ENCODE results near the gene KASH5.

The KASH5 gene

GRCh38 chr19:49431330-49431749, 43.3 kb downstream of the KASH5 start:
- peaks cover 9% of the 10 kb centered on the region for H3K4me1 ChIP-seq (ENCODE audit: control insufficient read depth, insufficient read depth, low read length)
- H3K27me3 ChIP-seq (ENCODE audit: control insufficient read depth in 1 of 2, insufficient read depth in 2 of 2, low read length in 2 of 2), result peaks cover 82% of the 10 kb centered on the region in 2 donors
- H3K27ac ChIP-seq (ENCODE audit: low read length), result no peak overlapping the region
- no peaks in the 10 kb centered on the region for H3K36me3 ChIP-seq (ENCODE audit: control insufficient read depth in 2 of 2, insufficient read depth in 2 of 2, low read length in 2 of 2)
- H3K9me3 ChIP-seq (ENCODE audit: control insufficient read depth in 2 of 2, low read length in 2 of 2), result no peaks in the 10 kb centered on the region
- no peak overlapping the region for H3K9ac ChIP-seq (ENCODE audit: low read length in 2 of 2)
- no peak overlapping the region for H3K4me3 ChIP-seq (ENCODE audit: low read length in 2 of 2)

GRCh38 chr19:49432141-49433073, 44.4 kb downstream of the KASH5 start:
- Histone ChIP-seq H3K27ac (ENCODE audit: low read length) (no peak overlapping the region), H3K9me3 (ENCODE audit: control insufficient read depth in 2 of 2, low read length in 2 of 2) (no peaks in the 10 kb centered on the region)

GRCh38 chr19:49433240-49433901, 45.3 kb downstream of the KASH5 start:
- Histone ChIP-seq H3K27me3 (ENCODE audit: control insufficient read depth in 1 of 2, insufficient read depth in 2 of 2, low read length in 2 of 2) (peaks cover 76 to 79% of the 10 kb centered on the region in 2 donors), H3K9ac (ENCODE audit: low read length in 2 of 2) (no peak overlapping the region), H3K4me1 (ENCODE audit: control insufficient read depth, insufficient read depth, low read length) (peaks cover 1% of the 10 kb centered on the region), H3K4me3 (ENCODE audit: low read length in 2 of 2) (no peak overlapping the region), H3K36me3 (ENCODE audit: control insufficient read depth in 2 of 2, insufficient read depth in 2 of 2, low read length in 2 of 2) (no peaks in the 10 kb centered on the region), H3K9me3 (ENCODE audit: control insufficient read depth in 2 of 2, low read length in 2 of 2) (no peaks in the 10 kb centered on the region), H3K27ac (ENCODE audit: low read length) (no peak overlapping the region)

More at GRCh38 chr19:49432141-49433073, 44.4 kb downstream of the KASH5 start:
- Histone ChIP-seq H3K4me3 (ENCODE audit: low read length in 2 of 2) (no peak overlapping the region), H3K4me1 (ENCODE audit: control insufficient read depth, insufficient read depth, low read length) (peaks cover 9% of the 10 kb centered on the region), H3K9ac (ENCODE audit: low read length in 2 of 2) (no peak overlapping the region), H3K27me3 (ENCODE audit: control insufficient read depth in 1 of 2, insufficient read depth in 2 of 2, low read length in 2 of 2) (peaks cover 75 to 81% of the 10 kb centered on the region in 2 donors), H3K36me3 (ENCODE audit: control insufficient read depth in 2 of 2, insufficient read depth in 2 of 2, low read length in 2 of 2) (no peaks in the 10 kb centered on the region)

- Histone ChIP-seq H3K27ac (ENCODE audit: low read length) (no peak overlapping the region), H3K4me3 (ENCODE audit: low read length in 2 of 2) (no peak overlapping the region), H3K36me3 (ENCODE audit: control insufficient read depth in 2 of 2, insufficient read depth in 2 of 2, low read length in 2 of 2) (no peaks in the 10 kb centered on the region), H3K4me1 (ENCODE audit: control insufficient read depth, insufficient read depth, low read length) (no peaks in the 10 kb centered on the region), H3K9me3 (ENCODE audit: control insufficient read depth in 2 of 2, low read length in 2 of 2) (no peaks in the 10 kb centered on the region), H3K27me3 (ENCODE audit: control insufficient read depth in 1 of 2, insufficient read depth in 2 of 2, low read length in 2 of 2) (peaks cover 80 to 81% of the 10 kb centered on the region in 2 donors), H3K9ac (ENCODE audit: low read length in 2 of 2) (no peak overlapping the region)
Measured at GRCh38 chr19:49434907-49435583, 47.0 kb downstream of the KASH5 start.

GRCh38 chr19:49435670-49436069, 47.6 kb downstream of the KASH5 start:
- H3K27me3 ChIP-seq (ENCODE audit: control insufficient read depth in 1 of 2, insufficient read depth in 2 of 2, low read length in 2 of 2), result peaks cover 83 to 87% of the 10 kb centered on the region in 2 donors
- peaks cover 1% of the 10 kb centered on the region for H3K4me1 ChIP-seq (ENCODE audit: control insufficient read depth, insufficient read depth, low read length)
- no peak overlapping the region for H3K9ac ChIP-seq (ENCODE audit: low read length in 2 of 2)
- H3K27ac ChIP-seq (ENCODE audit: low read length), result no peak overlapping the region
- H3K4me3 ChIP-seq (ENCODE audit: low read length in 2 of 2), result no peak overlapping the region
- no peaks in the 10 kb centered on the region for H3K9me3 ChIP-seq (ENCODE audit: control insufficient read depth in 2 of 2, low read length in 2 of 2)
- no peaks in the 10 kb centered on the region for H3K36me3 ChIP-seq (ENCODE audit: control insufficient read depth in 2 of 2, insufficient read depth in 2 of 2, low read length in 2 of 2)

GRCh38 chr19:49436381-49437017, 48.5 kb downstream of the KASH5 start:
- no peak overlapping the region for H3K27ac ChIP-seq (ENCODE audit: low read length)
- peaks cover 7% of the 10 kb centered on the region for H3K4me1 ChIP-seq (ENCODE audit: control insufficient read depth, insufficient read depth, low read length)
- no peak overlapping the region for H3K4me3 ChIP-seq (ENCODE audit: low read length in 2 of 2)
- H3K9ac ChIP-seq (ENCODE audit: low read length in 2 of 2), result no peak overlapping the region
- H3K27me3 ChIP-seq (ENCODE audit: control insufficient read depth in 1 of 2, insufficient read depth in 2 of 2, low read length in 2 of 2), result peaks cover 80 to 83% of the 10 kb centered on the region in 2 donors
- no peaks in the 10 kb centered on the region for H3K36me3 ChIP-seq (ENCODE audit: control insufficient read depth in 2 of 2, insufficient read depth in 2 of 2, low read length in 2 of 2)
- no peaks in the 10 kb centered on the region for H3K9me3 ChIP-seq (ENCODE audit: control insufficient read depth in 2 of 2, low read length in 2 of 2)

- no peak overlapping the region for H3K4me3 ChIP-seq (ENCODE audit: low read length in 2 of 2)
- H3K36me3 ChIP-seq (ENCODE audit: control insufficient read depth in 2 of 2, insufficient read depth in 2 of 2, low read length in 2 of 2), result no peaks in the 10 kb centered on the region
- no peak overlapping the region for H3K27ac ChIP-seq (ENCODE audit: low read length)
- no peaks in the 10 kb centered on the region for H3K9me3 ChIP-seq (ENCODE audit: control insufficient read depth in 2 of 2, low read length in 2 of 2)
- peaks cover 9% of the 10 kb centered on the region for H3K4me1 ChIP-seq (ENCODE audit: control insufficient read depth, insufficient read depth, low read length)
- H3K27me3 ChIP-seq (ENCODE audit: control insufficient read depth in 1 of 2, insufficient read depth in 2 of 2, low read length in 2 of 2), result peaks cover 77 to 86% of the 10 kb centered on the region in 2 donors
- H3K9ac ChIP-seq (ENCODE audit: low read length in 2 of 2), result no peak overlapping the region
Measured at GRCh38 chr19:49437231-49437630, 49.2 kb downstream of the KASH5 start.

GRCh38 chr19:49438261-49438660, 50.2 kb downstream of the KASH5 start:
- Histone ChIP-seq H3K27ac (ENCODE audit: low read length) (no peak overlapping the region), H3K27me3 (ENCODE audit: control insufficient read depth in 1 of 2, insufficient read depth in 2 of 2, low read length in 2 of 2) (peaks cover 71 to 83% of the 10 kb centered on the region in 2 donors), H3K9ac (ENCODE audit: low read length in 2 of 2) (no peak overlapping the region), H3K36me3 (ENCODE audit: control insufficient read depth in 2 of 2, insufficient read depth in 2 of 2, low read length in 2 of 2) (no peaks in the 10 kb centered on the region), H3K9me3 (ENCODE audit: control insufficient read depth in 2 of 2, low read length in 2 of 2) (no peaks in the 10 kb centered on the region), H3K4me1 (ENCODE audit: control insufficient read depth, insufficient read depth, low read length) (peaks cover 16% of the 10 kb centered on the region), H3K4me3 (ENCODE audit: low read length in 2 of 2) (no peak overlapping the region)

GRCh38 chr19:49439836-49440235, 51.8 kb downstream of the KASH5 start:
- Histone ChIP-seq H3K27me3 (ENCODE audit: control insufficient read depth in 1 of 2, insufficient read depth in 2 of 2, low read length in 2 of 2) (peaks cover 59 to 67% of the 10 kb centered on the region in 2 donors), H3K36me3 (ENCODE audit: control insufficient read depth in 2 of 2, insufficient read depth in 2 of 2, low read length in 2 of 2) (no peaks in the 10 kb centered on the region), H3K4me1 (ENCODE audit: control insufficient read depth, insufficient read depth, low read length) (peaks cover 16% of the 10 kb centered on the region), H3K27ac (ENCODE audit: low read length) (no peak overlapping the region), H3K4me3 (ENCODE audit: low read length in 2 of 2) (no peak overlapping the region), H3K9me3 (ENCODE audit: control insufficient read depth in 2 of 2, low read length in 2 of 2) (no peaks in the 10 kb centered on the region), H3K9ac (ENCODE audit: low read length in 2 of 2) (no peak overlapping the region)
